ENCODE data around the gene XRCC3.

XRCC3 gene

GRCh38 chr14:103742499-103743255, 27.4 kb upstream of the XRCC3 start:
- H3K36me3 Mint-ChIP-seq (ENCODE audit: low read depth) = no peaks in the 10 kb centered on the region
- H3K27ac Mint-ChIP-seq = no peak overlapping the region
- no peak overlapping the region for H3K4me3 Mint-ChIP-seq
- no peaks in the 10 kb centered on the region for H3K27me3 Mint-ChIP-seq (ENCODE audit: low read depth)
- no peaks in the 10 kb centered on the region for H3K9me3 Mint-ChIP-seq
- no peaks in the 10 kb centered on the region for H3K4me1 Mint-ChIP-seq (ENCODE audit: low read depth)

- H3K27me3 Mint-ChIP-seq (ENCODE audit: low read depth) = no peaks in the 10 kb centered on the region
- H3K9me3 Mint-ChIP-seq = no peaks in the 10 kb centered on the region
- H3K27ac Mint-ChIP-seq = no peak overlapping the region
- H3K36me3 Mint-ChIP-seq (ENCODE audit: low read depth) = no peaks in the 10 kb centered on the region
- H3K4me1 Mint-ChIP-seq (ENCODE audit: low read depth) = no peaks in the 10 kb centered on the region
- no peak overlapping the region for H3K4me3 Mint-ChIP-seq
Observed at GRCh38 chr14:103741876-103742275, 26.6 kb upstream of the XRCC3 start.

- Mint-ChIP-seq H3K4me1 (ENCODE audit: low read depth) (no peaks in the 10 kb centered on the region), H3K9me3 (no peaks in the 10 kb centered on the region), H3K4me3 (no peak overlapping the region), H3K36me3 (ENCODE audit: low read depth) (no peaks in the 10 kb centered on the region), H3K27me3 (ENCODE audit: low read depth) (no peaks in the 10 kb centered on the region), H3K27ac (no peak overlapping the region)
Observed at GRCh38 chr14:103740991-103741689, 25.9 kb upstream of the XRCC3 start.

- Mint-ChIP-seq H3K36me3 (ENCODE audit: low read depth) (no peaks in the 10 kb centered on the region), H3K27ac (no peak overlapping the region), H3K9me3 (no peaks in the 10 kb centered on the region), H3K4me3 (no peak overlapping the region), H3K27me3 (ENCODE audit: low read depth) (no peaks in the 10 kb centered on the region), H3K4me1 (ENCODE audit: low read depth) (no peaks in the 10 kb centered on the region)
Observed at GRCh38 chr14:103739793-103740501, 24.7 kb upstream of the XRCC3 start.

GRCh38 chr14:103739466-103739792, 24.2 kb upstream of the XRCC3 start:
- Mint-ChIP-seq H3K36me3 (ENCODE audit: low read depth) (no peaks in the 10 kb centered on the region), H3K9me3 (no peaks in the 10 kb centered on the region), H3K4me3 (no peak overlapping the region)

GRCh38 chr14:103738701-103739451, 23.6 kb upstream of the XRCC3 start:
- H3K4me3 Mint-ChIP-seq = no peak overlapping the region
- H3K27ac Mint-ChIP-seq = no peak overlapping the region
- no peaks in the 10 kb centered on the region for H3K4me1 Mint-ChIP-seq (ENCODE audit: low read depth)
- no peaks in the 10 kb centered on the region for H3K9me3 Mint-ChIP-seq
- H3K27me3 Mint-ChIP-seq (ENCODE audit: low read depth) = no peaks in the 10 kb centered on the region
- no peaks in the 10 kb centered on the region for H3K36me3 Mint-ChIP-seq (ENCODE audit: low read depth)

More at GRCh38 chr14:103739466-103739792, 24.2 kb upstream of the XRCC3 start:
- no peaks in the 10 kb centered on the region for H3K4me1 Mint-ChIP-seq (ENCODE audit: low read depth)
- H3K27ac Mint-ChIP-seq = no peak overlapping the region
- H3K27me3 Mint-ChIP-seq (ENCODE audit: low read depth) = no peaks in the 10 kb centered on the region

GRCh38 chr14:103738166-103738565, 22.9 kb upstream of the XRCC3 start:
- Mint-ChIP-seq H3K4me3 (no peak overlapping the region), H3K4me1 (ENCODE audit: low read depth) (no peaks in the 10 kb centered on the region), H3K36me3 (ENCODE audit: low read depth) (no peaks in the 10 kb centered on the region), H3K9me3 (no peaks in the 10 kb centered on the region), H3K27ac (no peak overlapping the region), H3K27me3 (ENCODE audit: low read depth) (no peaks in the 10 kb centered on the region)

- H3K27me3 Mint-ChIP-seq (ENCODE audit: low read depth) = no peaks in the 10 kb centered on the region
- H3K36me3 Mint-ChIP-seq (ENCODE audit: low read depth) = peaks cover 3% of the 10 kb centered on the region
- no peak overlapping the region for H3K4me3 Mint-ChIP-seq
- H3K27ac Mint-ChIP-seq = no peak overlapping the region
- H3K4me1 Mint-ChIP-seq (ENCODE audit: low read depth) = no peaks in the 10 kb centered on the region
- H3K9me3 Mint-ChIP-seq = no peaks in the 10 kb centered on the region
Observed at GRCh38 chr14:103737432-103738045, 22.3 kb upstream of the XRCC3 start.

- H3K27me3 Mint-ChIP-seq (ENCODE audit: low read depth) = no peaks in the 10 kb centered on the region
- H3K4me3 Mint-ChIP-seq = no peak overlapping the region
- no peak overlapping the region for H3K27ac Mint-ChIP-seq
- peaks cover 3% of the 10 kb centered on the region for H3K36me3 Mint-ChIP-seq (ENCODE audit: low read depth)
- no peaks in the 10 kb centered on the region for H3K4me1 Mint-ChIP-seq (ENCODE audit: low read depth)
- no peaks in the 10 kb centered on the region for H3K9me3 Mint-ChIP-seq
Observed at GRCh38 chr14:103736546-103737431, 21.5 kb upstream of the XRCC3 start.

- H3K36me3 Mint-ChIP-seq (ENCODE audit: low read depth) = peaks cover 3% of the 10 kb centered on the region
- H3K9me3 Mint-ChIP-seq = no peaks in the 10 kb centered on the region
- H3K27me3 Mint-ChIP-seq (ENCODE audit: low read depth) = no peaks in the 10 kb centered on the region
- no peak overlapping the region for H3K27ac Mint-ChIP-seq
- no peak overlapping the region for H3K4me3 Mint-ChIP-seq
- H3K4me1 Mint-ChIP-seq (ENCODE audit: low read depth) = no peaks in the 10 kb centered on the region
Observed at GRCh38 chr14:103735815-103736545, 20.7 kb upstream of the XRCC3 start.

- Mint-ChIP-seq H3K27ac (no peak overlapping the region), H3K4me1 (ENCODE audit: low read depth) (no peaks in the 10 kb centered on the region), H3K4me3 (no peak overlapping the region), H3K36me3 (ENCODE audit: low read depth) (peaks cover 3% of the 10 kb centered on the region), H3K9me3 (no peaks in the 10 kb centered on the region), H3K27me3 (ENCODE audit: low read depth) (no peaks in the 10 kb centered on the region)
Observed at GRCh38 chr14:103735439-103735814, 20.2 kb upstream of the XRCC3 start.

- Mint-ChIP-seq H3K27me3 (ENCODE audit: low read depth) (no peaks in the 10 kb centered on the region), H3K4me3 (no peak overlapping the region), H3K4me1 (ENCODE audit: low read depth) (no peaks in the 10 kb centered on the region), H3K27ac (no peak overlapping the region), H3K9me3 (no peaks in the 10 kb centered on the region), H3K36me3 (ENCODE audit: low read depth) (peaks cover 3% of the 10 kb centered on the region)
Observed at GRCh38 chr14:103735022-103735421, 19.8 kb upstream of the XRCC3 start.

Data from T-helper 1 cell treated with Interleukin-12 subunit alpha and Interleukin-12 subunit beta and Interleukin-4 antibody, amounts not matched to agents 30 μg/mL and 1 μg/mL, for 36 hours (primary cell).